HCT116 (cell line): ENCODE results near the gene MYBL2.

Experiments used
- CEBPB ChIP-seq: IDR thresholded peaks from 2 replicates; pipeline ENCODE4 v1.6.1; 2012; ENCODE audit warnings: low read depth
- EZH2 ChIP-seq: fragments of 200-600 bp; sonication (generic); IDR thresholded peaks from 2 replicates; pipeline ENCODE4 v1.6.1; 2017; ENCODE audit warnings: antibody characterized with exemption, mixed run types
- EZH2phosphoT487 ChIP-seq: fragments of 200-600 bp; IDR thresholded peaks from 2 replicates; pipeline ENCODE4 v1.6.1; 2018; ENCODE audit warnings: antibody characterized with exemption, borderline replicate concordance
- JUND ChIP-seq: IDR thresholded peaks from 2 replicates; pipeline ENCODE4 v1.6.1; 2012
- POLR2A ChIP-seq: IDR thresholded peaks from 2 replicates; pipeline ENCODE4 v1.7.0; 2011; ENCODE audit warnings: borderline replicate concordance; ENCODE audit not compliant: insufficient read depth, insufficient read length; ENCODE audit errors: extremely low read depth
- POLR2AphosphoS5 ChIP-seq: IDR thresholded peaks from 2 replicates; pipeline ENCODE4 v1.6.1; 2011; ENCODE audit warnings: mild to moderate bottlenecking, low read depth, low read length, moderate library complexity
- SP1 ChIP-seq: IDR thresholded peaks from 2 replicates; pipeline ENCODE4 v1.6.1; 2012; ENCODE audit warnings: low read depth
- TF ChIP-seq, protein P1 (sequence below), 3 experiments: fragments of 200-600 bp in 1 of 3; sonication (generic) in 1 of 3; IDR thresholded peaks in 2 of 3; conservative IDR thresholded peaks in 1 of 3; 2 replicates each; pipeline ENCODE4 v1.5.1; 2012 to 2017; ENCODE audit warnings: low read depth in 2 of 3, low read length in 2 of 3, antibody characterized with exemption in 1 of 3, borderline replicate concordance in 1 of 3, control low read depth in 1 of 3, mild to moderate bottlenecking in 1 of 3, mixed read lengths in 1 of 3, mixed run types in 1 of 3, moderate library complexity in 1 of 3; ENCODE audit not compliant: insufficient read depth in 1 of 3
- TF ChIP-seq, protein P2 (sequence below): IDR thresholded peaks from 2 replicates; pipeline ENCODE4 v1.6.1; 2012; ENCODE audit warnings: low read depth

DNA sequence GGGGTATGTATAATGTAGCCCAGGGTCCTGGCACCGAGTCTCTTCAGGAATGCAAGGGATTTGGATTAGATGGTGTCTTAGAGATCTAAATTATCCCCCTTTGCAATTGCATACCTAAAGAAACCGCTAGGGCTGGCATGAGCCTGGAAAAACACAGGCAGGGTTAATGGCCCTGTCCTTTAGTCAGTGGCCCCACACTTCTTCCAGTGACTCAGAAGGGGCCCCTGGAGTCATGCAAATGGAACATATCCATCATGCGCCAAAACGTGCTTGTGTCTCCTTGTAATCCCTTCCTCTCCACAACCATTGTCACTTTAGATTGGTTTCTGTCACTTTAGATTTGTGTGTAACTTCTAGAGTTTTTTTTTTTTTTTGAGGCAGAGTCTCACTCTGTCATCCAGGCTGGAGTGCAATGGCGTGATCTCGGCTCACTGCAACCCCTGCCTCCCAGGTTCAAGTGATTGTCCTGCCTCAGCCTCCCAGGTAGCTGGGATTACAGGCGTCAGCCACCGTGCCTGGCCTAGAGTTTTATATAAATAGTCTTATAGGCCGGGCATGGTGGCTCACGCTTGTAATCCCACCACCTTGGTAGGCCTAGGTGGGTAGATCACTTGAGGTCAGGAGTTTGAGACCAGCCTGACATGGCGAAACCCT lies 8.7 kb upstream of the MYBL2 start:
- TF ChIP-seq POLR2A (no peak), EZH2 (no peak), SP1 (no peak), EZH2phosphoT487 (no peak), JUND (no peak), POLR2AphosphoS5 (no peak), CEBPB (no peak)
- TF ChIP-seq, protein P1, sequence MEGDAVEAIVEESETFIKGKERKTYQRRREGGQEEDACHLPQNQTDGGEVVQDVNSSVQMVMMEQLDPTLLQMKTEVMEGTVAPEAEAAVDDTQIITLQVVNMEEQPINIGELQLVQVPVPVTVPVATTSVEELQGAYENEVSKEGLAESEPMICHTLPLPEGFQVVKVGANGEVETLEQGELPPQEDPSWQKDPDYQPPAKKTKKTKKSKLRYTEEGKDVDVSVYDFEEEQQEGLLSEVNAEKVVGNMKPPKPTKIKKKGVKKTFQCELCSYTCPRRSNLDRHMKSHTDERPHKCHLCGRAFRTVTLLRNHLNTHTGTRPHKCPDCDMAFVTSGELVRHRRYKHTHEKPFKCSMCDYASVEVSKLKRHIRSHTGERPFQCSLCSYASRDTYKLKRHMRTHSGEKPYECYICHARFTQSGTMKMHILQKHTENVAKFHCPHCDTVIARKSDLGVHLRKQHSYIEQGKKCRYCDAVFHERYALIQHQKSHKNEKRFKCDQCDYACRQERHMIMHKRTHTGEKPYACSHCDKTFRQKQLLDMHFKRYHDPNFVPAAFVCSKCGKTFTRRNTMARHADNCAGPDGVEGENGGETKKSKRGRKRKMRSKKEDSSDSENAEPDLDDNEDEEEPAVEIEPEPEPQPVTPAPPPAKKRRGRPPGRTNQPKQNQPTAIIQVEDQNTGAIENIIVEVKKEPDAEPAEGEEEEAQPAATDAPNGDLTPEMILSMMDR (IDR thresholded peaks at IDR 0.05 in 2 of 3, conservative IDR thresholded peaks at IDR 0.05 in 1 of 3; ENCODE audit: borderline replicate concordance in 1 of 3, insufficient read depth in 1 of 3, low read depth in 2 of 3, low read length in 2 of 3), result peak in 2 of 3 experiments; percentile 27 to 35; a peak in 3 of 6 replicates
- TF ChIP-seq, protein P2, sequence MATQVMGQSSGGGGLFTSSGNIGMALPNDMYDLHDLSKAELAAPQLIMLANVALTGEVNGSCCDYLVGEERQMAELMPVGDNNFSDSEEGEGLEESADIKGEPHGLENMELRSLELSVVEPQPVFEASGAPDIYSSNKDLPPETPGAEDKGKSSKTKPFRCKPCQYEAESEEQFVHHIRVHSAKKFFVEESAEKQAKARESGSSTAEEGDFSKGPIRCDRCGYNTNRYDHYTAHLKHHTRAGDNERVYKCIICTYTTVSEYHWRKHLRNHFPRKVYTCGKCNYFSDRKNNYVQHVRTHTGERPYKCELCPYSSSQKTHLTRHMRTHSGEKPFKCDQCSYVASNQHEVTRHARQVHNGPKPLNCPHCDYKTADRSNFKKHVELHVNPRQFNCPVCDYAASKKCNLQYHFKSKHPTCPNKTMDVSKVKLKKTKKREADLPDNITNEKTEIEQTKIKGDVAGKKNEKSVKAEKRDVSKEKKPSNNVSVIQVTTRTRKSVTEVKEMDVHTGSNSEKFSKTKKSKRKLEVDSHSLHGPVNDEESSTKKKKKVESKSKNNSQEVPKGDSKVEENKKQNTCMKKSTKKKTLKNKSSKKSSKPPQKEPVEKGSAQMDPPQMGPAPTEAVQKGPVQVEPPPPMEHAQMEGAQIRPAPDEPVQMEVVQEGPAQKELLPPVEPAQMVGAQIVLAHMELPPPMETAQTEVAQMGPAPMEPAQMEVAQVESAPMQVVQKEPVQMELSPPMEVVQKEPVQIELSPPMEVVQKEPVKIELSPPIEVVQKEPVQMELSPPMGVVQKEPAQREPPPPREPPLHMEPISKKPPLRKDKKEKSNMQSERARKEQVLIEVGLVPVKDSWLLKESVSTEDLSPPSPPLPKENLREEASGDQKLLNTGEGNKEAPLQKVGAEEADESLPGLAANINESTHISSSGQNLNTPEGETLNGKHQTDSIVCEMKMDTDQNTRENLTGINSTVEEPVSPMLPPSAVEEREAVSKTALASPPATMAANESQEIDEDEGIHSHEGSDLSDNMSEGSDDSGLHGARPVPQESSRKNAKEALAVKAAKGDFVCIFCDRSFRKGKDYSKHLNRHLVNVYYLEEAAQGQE, result no peak
